IMR-90 (cell line): ENCODE results near the gene HTR5A. TPM values are rescaled to one million over a fixed set of nuclear protein-coding genes. Genes with fewer than 3 reads are reported as not detected.

ENCODE experiments used
- ATAC-seq: fragments of 200-7000 bp; cut with Tn5 transposase; 2 replicates; pipeline ENCODE4 v1.9.1; 2020; ENCODE audit warnings: low read depth, mild to moderate bottlenecking, moderate library complexity
- BruUV-seq: library from RNA; stranded (reverse); fragments of 400-500 nt; replicated peaks from 2 replicates; lab custom pipeline; 2021; lab: Mats Ljungman, UMichigan
- CTCF ChIA-PET: fragments of 300-600 bp; formaldehyde crosslinking; extraction: SDS; loops from one replicate; lab custom pipeline; 2021; ENCODE audit warnings: antibody characterized with exemption; lab: Yijun Ruan, JAX
- POLR2A ChIA-PET: fragments of 300-600 bp; sonication (Branson Sonifier 250); formaldehyde crosslinking; loops from one replicate; lab custom pipeline; 2022; ENCODE audit warnings: antibody characterized with exemption; ENCODE audit not compliant: unreplicated experiment; lab: Charles Lee
- DNase-seq: peaks from one replicate; pipeline ENCODE4 v3.0.0; 2013
- H2AFZ ChIP-seq: replicated peaks from 2 replicates; pipeline ENCODE3; 2013; ENCODE audit warnings: low read length, mild to moderate bottlenecking; ENCODE audit not compliant: poor library complexity
- H2AK5ac ChIP-seq: 2 replicates; pipeline ENCODE4 v1.6.1; 2013; ENCODE audit warnings: low read depth, low read length, inconsistent platforms
- H2AK9ac ChIP-seq: replicated peaks from 2 replicates; pipeline ENCODE3; 2013; ENCODE audit warnings: mild to moderate bottlenecking, low read depth, low read length, moderate library complexity; ENCODE audit not compliant: poor library complexity
- H2BK120ac ChIP-seq: 2 replicates; pipeline ENCODE4 v1.6.1; 2013; ENCODE audit warnings: low read depth, low read length, inconsistent platforms
- H2BK15ac ChIP-seq: 3 replicates; pipeline ENCODE4 v1.6.1; 2013; ENCODE audit warnings: low read depth, low read length, inconsistent platforms
- H2BK20ac ChIP-seq: 2 replicates; pipeline ENCODE4 v1.6.1; 2013; ENCODE audit warnings: low read depth, mild to moderate bottlenecking, inconsistent platforms, low read length, moderate library complexity
- H2BK5ac ChIP-seq: 2 replicates; pipeline ENCODE4 v1.6.1; 2013; ENCODE audit warnings: mild to moderate bottlenecking, low read depth, low read length, inconsistent platforms; ENCODE audit not compliant: poor library complexity, severe bottlenecking
- H3K14ac ChIP-seq: replicated peaks from 2 replicates; pipeline ENCODE4 v1.6.1; 2013; ENCODE audit warnings: low read depth, low read length, inconsistent platforms
- H3K18ac ChIP-seq: 2 replicates; pipeline ENCODE4 v1.6.1; 2013; ENCODE audit warnings: low read depth, low read length, control low read depth
- H3K23ac ChIP-seq: 2 replicates; pipeline ENCODE4 v1.6.1; 2013; ENCODE audit warnings: low read depth, low read length, inconsistent platforms
- H3K27ac ChIP-seq: 2 replicates; pipeline ENCODE4 v1.5.1; 2013; ENCODE audit warnings: mild to moderate bottlenecking, control low read depth, low read length; ENCODE audit not compliant: insufficient read depth
- H3K27me3 ChIP-seq: 2 replicates; pipeline ENCODE4 v1.6.1; 2013; ENCODE audit warnings: low read length; ENCODE audit not compliant: control insufficient read depth, insufficient read depth
- H3K36me3 ChIP-seq: 2 replicates; pipeline ENCODE4 v1.6.1; 2013; ENCODE audit warnings: low read length, mixed read lengths; ENCODE audit not compliant: control insufficient read depth, insufficient read depth
- H3K4ac ChIP-seq: 2 replicates; pipeline ENCODE4 v1.6.1; 2013; ENCODE audit warnings: low read depth, low read length, inconsistent platforms
- H3K4me1 ChIP-seq: 2 replicates; pipeline ENCODE4 v1.6.1; 2013; ENCODE audit warnings: low read length, mixed read lengths; ENCODE audit not compliant: control insufficient read depth, insufficient read depth
- H3K4me2 ChIP-seq: 2 replicates; pipeline ENCODE4 v1.6.1; 2013; ENCODE audit warnings: low read depth, mild to moderate bottlenecking, control low read depth, low read length, moderate library complexity
- H3K4me3 ChIP-seq: 2 replicates; pipeline ENCODE4 v1.5.1; 2013; ENCODE audit warnings: low read depth, mild to moderate bottlenecking, control low read depth, low read length, moderate library complexity; ENCODE audit not compliant: insufficient read depth
- H3K56ac ChIP-seq: 2 replicates; pipeline ENCODE4 v1.6.1; 2013; ENCODE audit warnings: low read length, inconsistent platforms; ENCODE audit not compliant: insufficient read depth; ENCODE audit errors: extremely low read depth
- H3K79me1 ChIP-seq, 2 experiments: 2 replicates each; pipeline ENCODE4 v1.6.1; 2013; ENCODE audit warnings: low read length in 2 of 2, inconsistent platforms in 1 of 2, low read depth in 1 of 2
- H3K9ac ChIP-seq: 2 replicates; pipeline ENCODE4 v1.6.1; 2013; ENCODE audit warnings: low read depth, low read length, control low read depth
- H3K9me1 ChIP-seq: 2 replicates; pipeline ENCODE4 v1.6.1; 2013; ENCODE audit warnings: low read length, inconsistent platforms; ENCODE audit not compliant: insufficient read depth
- H3K9me3 ChIP-seq: 2 replicates; pipeline ENCODE4 v1.6.1; 2013; ENCODE audit warnings: low read length; ENCODE audit not compliant: control insufficient read depth, insufficient read depth
- H4K20me1 ChIP-seq: 2 replicates; pipeline ENCODE4 v1.6.1; 2013; ENCODE audit warnings: low read length, inconsistent platforms; ENCODE audit not compliant: insufficient read depth
- H4K5ac ChIP-seq: 2 replicates; pipeline ENCODE4 v1.6.1; 2013; ENCODE audit warnings: mild to moderate bottlenecking, low read depth, low read length, control low read depth
- H4K8ac ChIP-seq, 2 experiments: 2 replicates each; pipeline ENCODE4 v1.6.1; 2013; ENCODE audit warnings: low read depth in 2 of 2, low read length in 2 of 2, control low read depth in 1 of 2, inconsistent platforms in 1 of 2
- H4K91ac ChIP-seq: 2 replicates; pipeline ENCODE4 v1.6.1; 2013; ENCODE audit warnings: low read depth, low read length, inconsistent platforms; ENCODE audit not compliant: insufficient read depth
- BHLHE40 ChIP-seq: fragments of 150-350 bp; IDR thresholded peaks from 2 replicates; pipeline ENCODE4 v1.6.1; 2016; ENCODE audit warnings: mild to moderate bottlenecking, low read depth, low read length
- CEBPB ChIP-seq: IDR thresholded peaks from 2 replicates; pipeline ENCODE4 v1.6.1; 2012; ENCODE audit warnings: low read depth, low read length, improper control_type of control experiment
- CHD1 ChIP-seq: IDR thresholded peaks from 2 replicates; pipeline ENCODE4 v1.6.1; 2012; ENCODE audit warnings: low read depth, low read length, improper control_type of control experiment
- FOS ChIP-seq: fragments of 150-350 bp; IDR thresholded peaks from 2 replicates; pipeline ENCODE4 v1.6.1; 2016; ENCODE audit warnings: low read depth, low read length
- MAFK ChIP-seq: IDR thresholded peaks from 2 replicates; pipeline ENCODE4 v1.6.1; 2012; ENCODE audit warnings: low read depth, low read length, improper control_type of control experiment
- MXI1 ChIP-seq: IDR thresholded peaks from 2 replicates; pipeline ENCODE4 v1.6.1; 2012; ENCODE audit warnings: low read depth, mild to moderate bottlenecking, low read length, moderate library complexity, borderline replicate concordance
- NFE2L2 ChIP-seq: fragments of 150-350 bp; IDR thresholded peaks from 2 replicates; pipeline ENCODE4 v1.6.1; 2016; ENCODE audit warnings: low read depth, mild to moderate bottlenecking, low read length
- POLR2A ChIP-seq: IDR thresholded peaks from 2 replicates; pipeline ENCODE4 v1.6.1; 2012; ENCODE audit warnings: mild to moderate bottlenecking, low read depth, low read length
- RCOR1 ChIP-seq: IDR thresholded peaks from 2 replicates; pipeline ENCODE4 v1.6.1; 2012; ENCODE audit warnings: mild to moderate bottlenecking, low read length, improper control_type of control experiment; ENCODE audit not compliant: insufficient replicate concordance
- RFX5 ChIP-seq: IDR thresholded peaks from 2 replicates; pipeline ENCODE4 v1.8.0; 2012; ENCODE audit warnings: low read depth, mild to moderate bottlenecking, low read length, moderate library complexity
- WGBS, 2 experiments: methylation state at CpG; one replicate each; pipeline versions ENCODE4 v1.1.5 to v1.1.7; 2013; ENCODE audit warnings: missing lambda C conversion rate in 2 of 2; ENCODE audit not compliant: insufficient read length in 1 of 2; ENCODE audit errors: extremely low coverage in 2 of 2; 5-methylcytosine and 5-hydroxymethylcytosine counted together
- dilution Hi-C: fragments of 300-500 bp; cut with HindIII; formaldehyde crosslinking; loops from one replicate; pipeline ENCODE4 v1.14.3; 2018; ENCODE audit warnings: low sequenced_read_pairs; ENCODE audit not compliant: unreplicated experiment
- in situ Hi-C: fragments of 300-500 bp; cut with MboI; formaldehyde crosslinking; loops from 3 replicates; pipeline ENCODE4 v1.14.3; 2019; ENCODE audit warnings: low sequenced_read_pairs, inconsistent platforms, mixed read lengths
- intact Hi-C: fragments of 100-400 bp; cut with micrococcal nuclease; formaldehyde crosslinking; loops from 2 replicates; pipeline ENCODE4 v1.10.0; 2022
- polyA plus RNA-seq, 3 experiments: library from polyadenylated mRNA; depleted of rRNA; stranded (reverse); fragments of >200 nt; gene quantifications; 2 replicates each; pipeline ENCODE4 v1.2.3, GENCODE V29; 2012; ENCODE audit warnings: low replicate concordance in 1 of 3
- total RNA-seq: library from RNA; depleted of rRNA; stranded (reverse); fragments of >200 nt; gene quantifications from 2 replicates; pipeline ENCODE4 v1.2.3, GENCODE V29; 2012
- TF ChIP-seq, protein P1 (sequence below): fragments of 150-350 bp; IDR thresholded peaks from 2 replicates; pipeline ENCODE4 v1.6.1; 2016; ENCODE audit warnings: low read depth, mild to moderate bottlenecking, low read length, moderate library complexity, borderline replicate concordance
- TF ChIP-seq, protein P2 (sequence below): conservative IDR thresholded peaks from 2 replicates; pipeline ENCODE4 v1.5.1; 2012; ENCODE audit warnings: mild to moderate bottlenecking, low read depth, low read length, improper control_type of control experiment

HTR5A gene
- total and polyA plus RNA-seq, 2 of the 4 experiments (the other 2 are of a cell fraction) = not detected

DNA sequence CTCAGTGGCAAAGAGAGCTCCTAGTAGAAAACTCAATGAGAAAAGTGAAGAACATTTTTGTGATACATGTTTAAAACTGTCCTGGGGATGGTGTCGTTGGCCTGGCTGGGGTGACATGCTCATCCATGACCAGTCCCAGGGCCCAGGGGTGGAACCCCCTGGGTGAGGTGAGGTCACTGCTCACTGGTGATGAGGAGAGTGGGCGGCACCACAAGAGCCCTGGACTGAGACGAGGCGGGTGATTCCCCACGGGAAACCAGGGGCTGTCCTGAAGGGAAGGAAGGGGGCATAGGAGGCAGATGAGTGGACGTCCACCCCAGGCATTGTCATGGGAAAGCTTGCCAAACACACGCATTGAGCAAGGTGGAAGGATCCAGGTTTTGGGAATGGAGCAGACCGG is 54.6 kb downstream of the HTR5A start:
- WGBS, 2 experiments = 83% methylated on average over 1 of the region's 8 CpGs; no CpG with 5 or more reads in 1 of the 2 experiments
- Histone ChIP-seq H3K27ac (no peak overlapping the region), H3K9me1 (no peaks in the 10 kb centered on the region), H3K4ac (no peak overlapping the region), H3K56ac (no peak overlapping the region), H2BK120ac (no peak overlapping the region), H3K23ac (no peak overlapping the region), H3K27me3 (no peaks in the 10 kb centered on the region), H3K9ac (no peak overlapping the region), H2AK9ac (no peak overlapping the region), H4K8ac (no peak overlapping the region), H3K4me3 (no peak overlapping the region), H4K91ac (no peak overlapping the region), H3K4me2 (no peak overlapping the region), H3K36me3 (no peaks in the 10 kb centered on the region), H3K18ac (no peak overlapping the region), H3K4me1 (no peaks in the 10 kb centered on the region), H4K5ac (no peak overlapping the region), H2AK5ac (no peak overlapping the region), H3K9me3 (peaks cover 4% of the 10 kb centered on the region; the same call in 1 of the 2 replicates), H4K20me1 (no peaks in the 10 kb centered on the region), H3K79me1 (no peaks in the 10 kb centered on the region), H2BK20ac (no peak overlapping the region), H2BK15ac (no peak overlapping the region), H2BK5ac (no peak overlapping the region), H3K14ac (no peak overlapping the region), H2AFZ (no peak overlapping the region)
- ChIA-PET CTCF (no interaction called here), POLR2A (no interaction called here)
- ATAC-seq (no peak), DNase-seq (no peak)
- in situ Hi-C loops = no loop called here
- TF ChIP-seq NFE2L2 (no peak), MAFK (no peak), FOS (no peak), MXI1 (no peak), RCOR1 (no peak), CEBPB (no peak), BHLHE40 (no peak), RFX5 (no peak), CHD1 (no peak), POLR2A (no peak)
- TF ChIP-seq, protein P1, sequence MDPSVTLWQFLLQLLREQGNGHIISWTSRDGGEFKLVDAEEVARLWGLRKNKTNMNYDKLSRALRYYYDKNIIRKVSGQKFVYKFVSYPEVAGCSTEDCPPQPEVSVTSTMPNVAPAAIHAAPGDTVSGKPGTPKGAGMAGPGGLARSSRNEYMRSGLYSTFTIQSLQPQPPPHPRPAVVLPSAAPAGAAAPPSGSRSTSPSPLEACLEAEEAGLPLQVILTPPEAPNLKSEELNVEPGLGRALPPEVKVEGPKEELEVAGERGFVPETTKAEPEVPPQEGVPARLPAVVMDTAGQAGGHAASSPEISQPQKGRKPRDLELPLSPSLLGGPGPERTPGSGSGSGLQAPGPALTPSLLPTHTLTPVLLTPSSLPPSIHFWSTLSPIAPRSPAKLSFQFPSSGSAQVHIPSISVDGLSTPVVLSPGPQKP = no peak
- TF ChIP-seq, protein P2, sequence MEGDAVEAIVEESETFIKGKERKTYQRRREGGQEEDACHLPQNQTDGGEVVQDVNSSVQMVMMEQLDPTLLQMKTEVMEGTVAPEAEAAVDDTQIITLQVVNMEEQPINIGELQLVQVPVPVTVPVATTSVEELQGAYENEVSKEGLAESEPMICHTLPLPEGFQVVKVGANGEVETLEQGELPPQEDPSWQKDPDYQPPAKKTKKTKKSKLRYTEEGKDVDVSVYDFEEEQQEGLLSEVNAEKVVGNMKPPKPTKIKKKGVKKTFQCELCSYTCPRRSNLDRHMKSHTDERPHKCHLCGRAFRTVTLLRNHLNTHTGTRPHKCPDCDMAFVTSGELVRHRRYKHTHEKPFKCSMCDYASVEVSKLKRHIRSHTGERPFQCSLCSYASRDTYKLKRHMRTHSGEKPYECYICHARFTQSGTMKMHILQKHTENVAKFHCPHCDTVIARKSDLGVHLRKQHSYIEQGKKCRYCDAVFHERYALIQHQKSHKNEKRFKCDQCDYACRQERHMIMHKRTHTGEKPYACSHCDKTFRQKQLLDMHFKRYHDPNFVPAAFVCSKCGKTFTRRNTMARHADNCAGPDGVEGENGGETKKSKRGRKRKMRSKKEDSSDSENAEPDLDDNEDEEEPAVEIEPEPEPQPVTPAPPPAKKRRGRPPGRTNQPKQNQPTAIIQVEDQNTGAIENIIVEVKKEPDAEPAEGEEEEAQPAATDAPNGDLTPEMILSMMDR = no peak
- BruUV-seq = no TSS peak
- dilution Hi-C loops = no loop called here
- intact Hi-C loops = no loop called here
